CD14-positive monocyte (primary cell): Measurements from ENCODE around the gene PARP14. TPM values are rescaled to one million over a fixed set of nuclear protein-coding genes. Genes with fewer than 3 reads are reported as not detected.

Experiments
- DNase-seq, 3 donors: peaks; one replicate each; pipeline ENCODE4 v3.0.0-alpha.2; 2011 to 2022
- H2AFZ ChIP-seq: 2 replicates; pipeline ENCODE4 v1.6.0; 2012; ENCODE audit warnings: mild to moderate bottlenecking, low read depth, low read length, inconsistent platforms; ENCODE audit not compliant: insufficient read depth, poor library complexity, severe bottlenecking
- H3K27ac ChIP-seq, 2 donors: 1 replicate in 1 of 2; 2 replicates in 1 of 2; pipeline ENCODE4 v1.5.1; 2012 to 2013; ENCODE audit warnings: low read length in 2 of 2, control low read depth in 1 of 2, inconsistent platforms in 1 of 2, low read depth in 1 of 2, mild to moderate bottlenecking in 1 of 2
- H3K27me3 ChIP-seq, 2 donors: one replicate each; pipeline versions ENCODE4 v1.6.0 to v1.6.1; 2011 to 2013; ENCODE audit warnings: low read length in 2 of 2; ENCODE audit not compliant: control insufficient read depth in 2 of 2, insufficient read depth in 2 of 2
- H3K36me3 ChIP-seq, 2 donors: replicated peaks in 1 of 2; 1 replicate in 1 of 2; 2 replicates in 1 of 2; pipeline versions ENCODE4 v1.5.1 to v1.6.1; 2012 to 2013; ENCODE audit warnings: low read length in 2 of 2, control low read depth in 1 of 2, inconsistent platforms in 1 of 2, mild to moderate bottlenecking in 1 of 2; ENCODE audit not compliant: insufficient read depth in 2 of 2, control insufficient read depth in 1 of 2
- H3K4me1 ChIP-seq, 2 donors: 1 replicate in 1 of 2; 2 replicates in 1 of 2; pipeline versions ENCODE4 v1.5.1 to v1.6.1; 2012 to 2013; ENCODE audit warnings: low read length in 2 of 2, control low read depth in 1 of 2, inconsistent platforms in 1 of 2, mild to moderate bottlenecking in 1 of 2, moderate library complexity in 1 of 2; ENCODE audit not compliant: insufficient read depth in 2 of 2, control insufficient read depth in 1 of 2
- H3K4me2 ChIP-seq: replicated peaks from 2 replicates; pipeline ENCODE3; 2012; ENCODE audit warnings: low read length, moderate library complexity, mild to moderate bottlenecking; ENCODE audit not compliant: poor library complexity, severe bottlenecking; ENCODE audit errors: extremely low read depth
- H3K4me3 ChIP-seq, 3 experiments: fragments of 200-600 bp in 1 of 3; sonication (generic) in 1 of 3; replicated peaks in 1 of 3; 1 replicate in 2 of 3; 2 replicates in 1 of 3; pipeline ENCODE4 v1.5.1; 2011 to 2013; ENCODE audit warnings: low read length in 3 of 3, mild to moderate bottlenecking in 3 of 3, control low read depth in 2 of 3, low read depth in 2 of 3, inconsistent platforms in 1 of 3, moderate library complexity in 1 of 3
- H3K79me2 ChIP-seq: 2 replicates; pipeline ENCODE4 v1.6.0; 2012; ENCODE audit warnings: mild to moderate bottlenecking, control low read depth, inconsistent platforms, low read length, moderate library complexity; ENCODE audit not compliant: insufficient read depth
- H3K9ac ChIP-seq: 2 replicates; pipeline ENCODE4 v1.6.0; 2017; ENCODE audit warnings: low read length, mild to moderate bottlenecking; ENCODE audit not compliant: insufficient read depth, poor library complexity, severe bottlenecking
- H3K9me3 ChIP-seq, 2 donors: replicated peaks in 1 of 2; 1 replicate in 1 of 2; 2 replicates in 1 of 2; pipeline versions ENCODE4 v1.5.1 to v1.6.1; 2012 to 2013; ENCODE audit warnings: low read length in 2 of 2, control low read depth in 1 of 2; ENCODE audit not compliant: control insufficient read depth in 1 of 2, insufficient read depth in 1 of 2
- H4K20me1 ChIP-seq: 2 replicates; pipeline ENCODE4 v1.6.0; 2012; ENCODE audit warnings: mild to moderate bottlenecking, low read length, control low read depth, moderate library complexity; ENCODE audit not compliant: insufficient read depth
- H3K27ac Mint-ChIP-seq, 7 donors: one replicate each; pipeline ENCODE4 v1.8.0; 2020; ENCODE audit warnings: mild to moderate bottlenecking in 7 of 7, mixed read lengths in 7 of 7, moderate library complexity in 6 of 7, inconsistent platforms in 2 of 7
- H3K27me3 Mint-ChIP-seq, 3 donors: one replicate each; pipeline ENCODE4 v1.8.0; 2021 to 2022; ENCODE audit warnings: low read depth in 3 of 3, mild to moderate bottlenecking in 3 of 3, mixed read lengths in 3 of 3, moderate library complexity in 3 of 3, inconsistent platforms in 1 of 3
- H3K36me3 Mint-ChIP-seq, 2 donors: one replicate each; pipeline ENCODE4 v1.8.0; 2020; ENCODE audit warnings: mixed read lengths in 2 of 2, inconsistent platforms in 1 of 2, mild to moderate bottlenecking in 1 of 2
- H3K4me1 Mint-ChIP-seq: one replicate; pipeline ENCODE4 v1.8.0; 2020; ENCODE audit warnings: mild to moderate bottlenecking, mixed read lengths
- H3K4me3 Mint-ChIP-seq, 2 donors: one replicate each; pipeline ENCODE4 v1.8.0; 2020; ENCODE audit warnings: mild to moderate bottlenecking in 2 of 2, mixed read lengths in 2 of 2, moderate library complexity in 1 of 2
- H3K9me3 Mint-ChIP-seq, 7 donors: one replicate each; pipeline ENCODE4 v1.8.0; 2020 to 2022; ENCODE audit warnings: mixed read lengths in 7 of 7, mild to moderate bottlenecking in 6 of 7, moderate library complexity in 6 of 7, inconsistent platforms in 2 of 7
- CTCF ChIP-seq: fragments of 200-600 bp; IDR thresholded peaks from one replicate; pipeline ENCODE4 v1.8.0; 2022; ENCODE audit warnings: antibody characterized with exemption, mild to moderate bottlenecking
- WGBS: methylation state at CpG from one replicate; pipeline ENCODE4 v1.1.5; 2013; ENCODE audit warnings: missing lambda C conversion rate; ENCODE audit not compliant: insufficient coverage; 5-methylcytosine and 5-hydroxymethylcytosine counted together
- intact Hi-C, 2 donors: fragments of 100-400 bp; cut with micrococcal nuclease; formaldehyde crosslinking; loops; one replicate each; pipeline versions ENCODE4 v1.15.0 to v1.15.1; 2023
- polyA plus RNA-seq, 3 donors: library from polyadenylated mRNA; depleted of rRNA in 1 of 3; unstranded in 2 of 3; stranded (reverse) in 1 of 3; fragments of 300-500 nt in 2 of 3; fragments of >200 nt in 1 of 3; fragmentation: Illumina TruSeq in 2 of 3; gene quantifications; 1 replicate in 2 of 3; 2 replicates in 1 of 3; pipeline ENCODE4 v1.2.3, GENCODE V29; 2012 to 2021

Gene PARP14
- polyA plus RNA-seq, 3 donors, result 22.1 to 68.8 (median 26.9) TPM

GRCh38 chr3:122694966-122695365, 14.3 kb downstream of the PARP14 start:
- Histone ChIP-seq H3K27me3 (no peaks in the 10 kb centered on the region), H3K4me1 (no peaks in the 10 kb centered on the region), H2AFZ (no peak overlapping the region), H3K9ac (no peak overlapping the region), H3K4me3 (no peak overlapping the region), H3K9me3 (no peaks in the 10 kb centered on the region), H3K36me3 (peaks cover 30 to 82% of the 10 kb centered on the region in 2 donors), H4K20me1 (peaks cover 75% of the 10 kb centered on the region), H3K4me2 (no peak overlapping the region), H3K79me2 (no peaks in the 10 kb centered on the region), H3K27ac (no peak overlapping the region)
- WGBS, result 90% methylated on average over 4 of the region's 7 CpGs
- Mint-ChIP-seq H3K27ac (peak overlapping the region in 1 of 7 donors; percentile 61), H3K27me3 (no peaks in the 10 kb centered on the region), H3K4me3 (no peak overlapping the region), H3K9me3 (peaks cover 0 to 1% (median 0%) of the 10 kb centered on the region in 7 donors), H3K4me1 (no peaks in the 10 kb centered on the region), H3K36me3 (peaks cover 77 to 89% of the 10 kb centered on the region in 2 donors)
- DNase-seq, result no peak
- TF ChIP-seq CTCF, result no peak
- intact Hi-C loops, result no loop called here

GRCh38 chr3:122695927-122696561, 15.4 kb downstream of the PARP14 start:
- Histone ChIP-seq H4K20me1 (peaks cover 76% of the 10 kb centered on the region), H2AFZ (no peak overlapping the region), H3K36me3 (peaks cover 40 to 93% of the 10 kb centered on the region in 2 donors), H3K4me1 (no peaks in the 10 kb centered on the region), H3K4me3 (no peak overlapping the region), H3K79me2 (no peaks in the 10 kb centered on the region), H3K9me3 (no peaks in the 10 kb centered on the region), H3K27me3 (no peaks in the 10 kb centered on the region), H3K9ac (no peak overlapping the region), H3K4me2 (no peak overlapping the region), H3K27ac (no peak overlapping the region)
- Mint-ChIP-seq H3K4me3 (no peak overlapping the region), H3K27me3 (no peaks in the 10 kb centered on the region), H3K36me3 (peaks cover 88 to 90% of the 10 kb centered on the region in 2 donors), H3K27ac (peak overlapping the region in 3 of 7 donors; percentile 4 to 43 (median 37)), H3K9me3 (peaks cover 0 to 1% (median 0%) of the 10 kb centered on the region in 7 donors), H3K4me1 (no peaks in the 10 kb centered on the region)
- DNase-seq, result no peak
- intact Hi-C loops, result no loop called here
- TF ChIP-seq CTCF, result no peak
